Stimulated activated CD4-positive, alpha-beta T cell treated with anti-CD3 and anti-CD28 coated beads, Interleukin-4, amount 100 ng/mL, for 1 hour (primary cell): ENCODE results near the gene BPHL.
"Not testable (repeated sequence)": the region's sequence is repeated elsewhere in the genome, so short reads cannot be mapped to it uniquely, and the experiment has no call there.

Experiments used
- DNase-seq: peaks from one replicate; pipeline ENCODE4 v3.0.0-alpha.2; 2020

BPHL gene

GRCh38 chr6:3157131-3157933 is 38.8 kb downstream of the BPHL start, which contains the start of gene TUBB2A:
TSS of gene TUBB2A (minus strand) at chr6:3157544. CDS start at chr6:3157463, 81 bp downstream.
- peak; percentile 88 for DNase-seq

- DNase-seq, result peak; percentile 61
Measured at GRCh38 chr6:3159805-3160781, 41.6 kb downstream of the BPHL start.

DNA sequence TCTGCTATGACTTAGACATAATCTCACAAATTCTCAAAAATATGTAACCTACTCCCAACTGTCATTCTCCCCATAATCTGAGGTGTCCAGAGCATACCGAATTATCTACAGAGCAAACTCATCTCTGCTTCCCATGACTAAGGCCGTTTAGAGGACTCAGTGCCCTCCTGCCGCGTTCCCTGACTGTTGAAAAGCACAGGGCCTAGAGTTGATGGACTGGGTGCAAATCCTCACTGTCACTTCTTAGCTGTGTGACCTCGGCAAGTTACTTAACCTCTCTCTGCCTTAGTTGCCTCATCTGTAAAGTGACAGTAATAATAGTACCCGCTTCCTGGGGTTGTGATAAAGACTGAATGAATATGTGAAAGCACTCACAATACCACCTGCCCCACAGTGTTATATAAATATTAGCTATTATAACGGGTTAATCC is 43.6 kb downstream of the BPHL start:
- no peak for DNase-seq

- peak; percentile 51 for DNase-seq
Measured at GRCh38 chr6:3162565-3163247, 44.2 kb downstream of the BPHL start.

GRCh38 chr6:3163248-3163594 is 44.7 kb downstream of the BPHL start:
- no peak for DNase-seq

DNA sequence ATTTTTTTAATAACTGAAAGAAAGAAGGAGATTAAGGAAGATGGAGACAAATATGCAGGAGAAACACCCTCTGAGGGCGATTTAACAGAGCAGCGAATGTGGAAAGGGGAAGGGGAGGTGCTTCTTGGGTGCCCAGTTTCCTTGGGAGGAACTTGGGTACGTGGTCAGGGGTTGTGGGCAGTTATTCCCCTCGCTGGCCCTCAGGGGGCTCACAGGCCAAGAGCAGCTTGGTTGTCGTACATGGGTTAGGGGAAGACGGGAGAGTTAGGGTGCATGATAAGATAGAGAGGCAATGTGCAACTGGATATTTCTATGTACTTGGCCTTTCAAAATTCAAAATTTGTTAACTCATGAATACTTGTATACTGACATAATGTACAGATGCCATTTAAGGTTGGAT is 45.9 kb downstream of the BPHL start:
- no peak for DNase-seq

GRCh38 chr6:3165631-3166534 is 47.4 kb downstream of the BPHL start:
- no peak for DNase-seq

GRCh38 chr6:3166535-3167225 is 48.2 kb downstream of the BPHL start:
- DNase-seq, result not testable (repeated sequence)

- DNase-seq, result not testable (repeated sequence)
Measured at GRCh38 chr6:3168046-3168445, 49.5 kb downstream of the BPHL start.

GRCh38 chr6:3170676-3171075 is 52.2 kb downstream of the BPHL start:
- not testable (repeated sequence) for DNase-seq

DNA sequence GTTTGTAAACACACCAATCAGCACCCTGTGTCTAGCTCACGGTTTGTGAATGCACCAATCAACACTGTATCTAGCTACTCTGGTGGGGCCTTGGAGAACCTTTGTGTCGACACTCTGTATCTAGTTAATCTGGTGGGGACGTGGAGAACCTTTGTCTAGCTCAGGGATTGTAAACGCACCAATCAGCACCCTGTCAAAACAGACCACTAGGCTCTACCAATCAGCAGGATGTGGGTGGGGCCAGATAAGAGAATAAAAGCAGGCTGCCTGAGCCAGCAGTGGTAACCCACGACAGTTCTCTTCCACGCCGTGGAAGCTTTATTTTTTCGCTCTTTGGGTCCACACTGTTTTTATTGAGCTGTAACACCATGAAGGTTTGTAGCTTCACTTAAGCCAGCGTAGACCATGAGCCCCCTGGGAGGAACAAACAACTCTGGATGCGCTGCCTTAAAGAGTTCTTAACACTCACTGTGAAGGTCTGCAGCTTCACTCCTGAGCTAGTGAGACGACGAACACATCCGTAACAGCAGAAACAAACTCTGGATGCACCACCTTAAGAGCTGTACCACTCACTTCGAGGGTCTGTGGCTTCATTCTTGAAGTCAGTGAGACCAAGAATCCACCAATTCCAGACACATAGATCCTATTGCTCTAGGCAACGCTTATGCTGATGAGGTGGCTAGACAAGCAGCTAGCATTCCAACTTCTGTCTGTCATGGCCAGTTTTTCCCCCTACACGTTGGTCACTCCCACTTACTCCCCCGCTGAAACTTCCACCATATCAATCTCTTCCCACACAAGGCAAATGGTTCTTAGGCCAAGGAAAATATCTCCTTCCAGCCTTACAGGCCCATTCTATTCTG is 53.0 kb downstream of the BPHL start:
- DNase-seq, result not testable (repeated sequence)

DNA sequence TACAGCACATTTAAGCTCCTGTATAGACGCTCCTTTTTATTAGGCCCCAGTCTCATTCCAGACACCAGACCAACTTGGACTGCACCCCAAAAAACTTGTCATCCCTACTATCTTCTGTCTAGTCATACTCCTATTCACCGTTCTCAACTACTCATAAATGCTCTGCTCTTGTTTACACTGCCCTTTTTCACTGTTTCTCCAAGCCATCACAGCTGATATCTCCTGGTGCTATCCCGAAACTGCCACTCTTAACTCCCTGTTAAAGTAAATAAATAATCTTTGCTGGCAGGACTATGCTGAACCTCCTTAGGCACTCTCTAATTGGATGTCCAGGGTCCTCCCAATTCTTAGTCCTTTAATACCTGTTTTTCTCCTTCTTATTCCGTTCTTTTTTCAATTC is 54.3 kb downstream of the BPHL start:
- not testable (repeated sequence) for DNase-seq

DNA sequence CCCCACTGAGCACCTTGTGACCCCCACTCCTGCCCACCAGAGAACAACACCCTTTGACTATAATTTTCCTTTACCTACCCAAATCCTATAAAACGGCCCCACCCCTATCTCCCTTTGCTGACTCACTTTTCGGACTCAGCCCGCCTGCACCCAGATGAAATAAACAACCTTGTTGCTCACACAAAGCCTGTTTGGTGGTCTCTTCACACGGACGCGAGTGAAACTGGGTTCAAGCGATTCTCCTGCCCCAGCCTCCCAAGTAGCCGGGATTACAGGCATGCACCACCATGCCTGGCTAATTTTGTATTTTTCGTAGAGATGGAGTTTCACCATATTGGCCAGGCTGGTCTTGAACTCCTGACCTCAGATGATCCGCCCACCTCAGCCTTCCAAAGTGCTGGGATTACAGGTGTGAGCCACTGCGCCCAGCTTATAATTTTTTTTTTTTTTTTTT is 55.2 kb downstream of the BPHL start:
- DNase-seq, result not testable (repeated sequence)

- DNase-seq, result no peak
Measured at GRCh38 chr6:3175715-3176402, 57.3 kb downstream of the BPHL start.

DNA sequence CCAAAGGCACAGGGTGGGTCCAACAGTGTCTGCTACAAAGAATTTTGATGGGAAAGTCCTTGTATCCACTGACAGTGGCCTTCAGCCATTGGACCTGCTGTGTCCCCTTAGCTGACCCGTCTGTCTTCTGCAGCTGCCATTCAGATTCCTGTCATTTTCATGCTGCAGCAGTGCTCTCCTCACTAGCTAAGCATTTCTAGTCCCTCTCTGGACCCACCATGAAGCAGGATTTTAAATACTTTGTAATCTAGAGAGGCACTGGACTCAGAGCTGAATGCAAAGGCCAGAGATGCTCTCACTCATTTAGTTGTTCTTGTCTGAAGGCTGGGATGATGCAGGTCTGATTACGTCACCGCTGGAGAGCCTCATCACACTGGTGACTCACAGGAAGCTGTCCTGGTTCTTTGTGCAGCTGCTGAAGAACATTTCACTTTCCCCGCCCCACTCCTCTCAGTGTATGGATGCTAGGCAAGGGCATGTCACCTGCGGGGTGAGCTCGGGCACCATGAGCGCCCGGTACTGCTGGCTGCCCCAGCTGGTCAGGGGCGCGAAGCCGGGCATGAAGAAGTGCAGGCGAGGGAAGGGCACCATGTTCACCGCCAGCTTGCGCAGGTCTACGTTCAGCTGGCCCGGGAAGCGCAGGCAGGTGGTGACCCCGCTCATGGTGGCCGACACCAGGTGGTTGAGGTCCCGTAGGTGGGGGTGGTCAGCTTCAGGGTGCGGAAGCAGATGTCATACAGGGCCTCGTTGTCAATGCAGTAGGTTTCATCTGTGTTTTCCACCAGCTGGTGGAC is 58.2 kb downstream of the BPHL start:
- DNase-seq, result peak; percentile 37

DNA sequence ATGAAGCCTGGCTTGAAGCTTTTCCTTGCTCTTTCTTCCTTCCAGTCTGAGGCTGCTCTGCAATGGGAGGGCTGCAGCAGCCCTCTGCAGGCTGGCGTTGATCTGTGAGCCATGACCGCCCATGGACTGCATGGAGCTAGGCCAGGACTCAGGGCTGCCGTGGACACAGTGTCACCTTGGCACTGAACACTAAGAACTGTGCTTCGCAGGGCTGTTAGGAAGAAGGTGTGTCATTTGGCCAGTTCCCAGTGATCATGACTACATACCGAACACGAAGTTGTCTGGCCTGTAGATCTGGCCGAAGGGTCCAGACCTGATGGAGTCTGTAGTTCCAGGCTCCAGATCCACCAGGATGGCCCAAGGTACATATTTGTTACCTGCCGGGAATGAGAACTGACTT is 60.2 kb downstream of the BPHL start:
- not testable (repeated sequence) for DNase-seq

DNA sequence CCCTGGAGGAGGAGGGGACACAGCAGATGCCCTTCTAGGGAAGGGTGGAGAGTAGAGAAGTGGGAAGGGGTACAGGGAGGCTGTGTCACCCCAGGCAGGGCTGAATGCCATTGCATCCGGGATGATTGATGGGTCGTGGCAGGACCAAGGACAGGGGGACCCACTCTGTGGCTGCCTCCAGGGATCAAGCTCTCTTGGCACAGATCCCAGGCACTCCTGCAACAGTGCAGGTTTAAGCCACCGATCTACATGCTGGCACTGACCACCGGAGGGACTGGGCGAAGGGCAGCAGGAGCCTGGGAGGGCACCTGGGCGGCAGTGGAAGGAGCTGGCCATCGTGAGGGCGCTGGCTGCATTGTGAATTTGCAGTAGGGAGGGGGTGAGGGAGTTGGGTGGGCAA is 61.4 kb downstream of the BPHL start:
- DNase-seq, result not testable (repeated sequence)

DNA sequence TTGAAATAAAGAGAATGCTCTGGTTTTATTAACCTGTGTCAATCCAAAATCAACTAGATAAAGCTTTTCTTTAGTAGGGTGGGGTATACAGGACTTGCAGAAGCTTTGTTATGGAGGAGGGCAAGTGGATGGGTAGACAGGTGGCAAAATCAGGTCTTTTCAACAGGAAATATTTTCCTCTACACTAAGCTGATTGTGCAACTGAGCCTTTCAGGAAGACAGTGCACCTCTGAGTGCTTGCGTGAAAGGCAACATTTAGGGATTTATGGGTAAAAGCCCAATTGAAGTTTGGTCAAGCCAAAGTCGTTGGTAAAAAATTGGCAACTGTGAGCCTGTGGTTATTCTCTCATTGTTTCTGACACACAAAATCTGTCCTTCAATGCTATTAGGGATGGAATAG is 62.6 kb downstream of the BPHL start:
- no peak for DNase-seq

- DNase-seq, result no peak
Measured at GRCh38 chr6:3183066-3183465, 64.6 kb downstream of the BPHL start.
